Thyroid gland (tissue), 4 donors: ENCODE data around the gene WASHC4.

Experiments
- POLR2A ChIP-seq, 2 donors: fragments of 450-650 bp; IDR thresholded peaks; one replicate each; pipeline ENCODE4 v1.6.1; 2017; ENCODE audit warnings: antibody characterized with exemption in 2 of 2, mild to moderate bottlenecking in 2 of 2, moderate library complexity in 1 of 2
- TF ChIP-seq, protein P1 (sequence below), 6 experiments: fragments of 200-600 bp in 3 of 6; fragments of 450-650 bp in 3 of 6; sonication (generic) in 3 of 6; IDR thresholded peaks; one replicate each; pipeline ENCODE4 v1.5.1; 2016 to 2019; ENCODE audit warnings: antibody characterized with exemption in 6 of 6, mild to moderate bottlenecking in 2 of 6, inconsistent platforms in 1 of 6, moderate library complexity in 1 of 6

DNA sequence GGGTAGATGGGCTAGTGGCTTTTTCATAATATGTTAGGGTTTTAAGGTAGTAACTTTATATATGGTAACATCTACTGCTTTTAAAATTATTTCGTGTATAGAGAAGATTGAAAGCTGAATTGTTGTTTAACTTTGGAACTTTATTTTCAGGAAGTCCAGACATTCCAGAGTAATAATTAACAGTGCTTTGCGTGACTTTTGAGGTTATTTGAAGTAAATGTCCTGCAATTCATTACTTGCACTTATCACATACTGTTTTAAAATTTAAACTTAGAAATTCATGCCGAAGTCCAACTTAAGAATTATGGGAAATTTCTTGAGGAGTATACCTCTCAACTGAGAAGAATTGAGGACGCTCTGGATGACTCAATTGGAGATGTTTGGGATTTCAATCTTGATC is 3.3 kb downstream of the WASHC4 start:
- TF ChIP-seq, protein P1, sequence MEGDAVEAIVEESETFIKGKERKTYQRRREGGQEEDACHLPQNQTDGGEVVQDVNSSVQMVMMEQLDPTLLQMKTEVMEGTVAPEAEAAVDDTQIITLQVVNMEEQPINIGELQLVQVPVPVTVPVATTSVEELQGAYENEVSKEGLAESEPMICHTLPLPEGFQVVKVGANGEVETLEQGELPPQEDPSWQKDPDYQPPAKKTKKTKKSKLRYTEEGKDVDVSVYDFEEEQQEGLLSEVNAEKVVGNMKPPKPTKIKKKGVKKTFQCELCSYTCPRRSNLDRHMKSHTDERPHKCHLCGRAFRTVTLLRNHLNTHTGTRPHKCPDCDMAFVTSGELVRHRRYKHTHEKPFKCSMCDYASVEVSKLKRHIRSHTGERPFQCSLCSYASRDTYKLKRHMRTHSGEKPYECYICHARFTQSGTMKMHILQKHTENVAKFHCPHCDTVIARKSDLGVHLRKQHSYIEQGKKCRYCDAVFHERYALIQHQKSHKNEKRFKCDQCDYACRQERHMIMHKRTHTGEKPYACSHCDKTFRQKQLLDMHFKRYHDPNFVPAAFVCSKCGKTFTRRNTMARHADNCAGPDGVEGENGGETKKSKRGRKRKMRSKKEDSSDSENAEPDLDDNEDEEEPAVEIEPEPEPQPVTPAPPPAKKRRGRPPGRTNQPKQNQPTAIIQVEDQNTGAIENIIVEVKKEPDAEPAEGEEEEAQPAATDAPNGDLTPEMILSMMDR (IDR thresholded peaks at IDR 0.05), result no peak
- TF ChIP-seq POLR2A (IDR thresholded peaks at IDR 0.05), result no peak
